ENCODE results near the gene MRPS7.

The MRPS7 gene

DNA sequence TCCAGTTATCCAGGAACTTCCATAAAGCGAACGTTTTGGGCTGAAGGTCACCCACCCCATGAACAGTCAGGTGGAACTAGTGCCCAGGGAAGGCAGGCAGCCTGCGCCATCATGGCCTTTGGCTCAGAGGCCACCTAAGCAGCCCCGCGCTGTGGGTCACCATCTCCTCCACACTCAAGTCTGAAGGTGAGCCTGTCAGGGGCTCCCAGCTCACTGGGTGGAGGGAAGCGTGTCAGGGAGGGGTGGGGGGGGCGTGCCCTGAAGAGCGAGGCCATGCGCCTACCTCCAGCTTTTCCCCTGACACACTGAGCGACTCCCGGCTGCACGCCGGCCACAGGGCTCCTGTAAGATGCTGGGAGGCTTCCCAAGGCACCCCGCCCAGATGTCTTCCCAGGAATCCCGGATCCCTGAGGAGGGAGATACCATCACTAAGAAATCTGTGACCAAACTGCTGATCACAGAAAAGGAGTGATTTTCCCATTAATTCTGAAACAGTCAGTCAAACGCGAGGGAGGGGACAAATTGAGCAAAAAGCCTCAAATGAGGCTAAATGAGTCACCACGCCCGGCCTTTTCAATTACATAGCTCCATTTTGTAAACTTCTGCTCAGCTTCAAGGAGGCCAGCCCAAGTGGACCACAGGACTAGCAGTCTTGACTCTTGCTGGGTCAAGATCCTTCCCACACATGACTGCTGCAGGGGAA is 54.0 kb downstream of the MRPS7 start:
- DNase-seq = no peak

Measured in fibroblast of skin of right quadriceps (primary cell).